HepG2 (cell line): ENCODE results near the gene DQX1. TPM values are rescaled to one million over a fixed set of nuclear protein-coding genes. Genes with fewer than 3 reads are reported as not detected.

Experiments
- ARNTL ChIP-seq: sonication (generic); formaldehyde crosslinking; IDR thresholded peaks from 2 replicates; pipeline ENCODE4 v1.4.0; 2020; ENCODE audit warnings: mild to moderate bottlenecking, missing genetic modification reagents
- BORCS8-MEF2B ChIP-seq: sonication (generic); formaldehyde crosslinking; IDR thresholded peaks from 2 replicates; pipeline ENCODE4 v1.8.0; 2022; ENCODE audit warnings: mild to moderate bottlenecking, missing genetic modification reagents
- CHD2 ChIP-seq: IDR thresholded peaks from 2 replicates; pipeline ENCODE4 v1.6.1; 2011; ENCODE audit warnings: low read depth, low read length, improper control_type of control experiment
- MXD3 ChIP-seq: IDR thresholded peaks from 2 replicates; pipeline ENCODE4 v1.6.1; 2016; ENCODE audit warnings: mild to moderate bottlenecking, missing biosample characterization, missing genetic modification reagents
- ZC3H4 ChIP-seq: sonication (generic); formaldehyde crosslinking; IDR thresholded peaks from 2 replicates; pipeline ENCODE4 v1.4.0; 2020; ENCODE audit warnings: missing genetic modification reagents, borderline replicate concordance
- ZFP1 ChIP-seq: IDR thresholded peaks from 2 replicates; pipeline ENCODE4 v1.6.1; 2016
- ZNF30 ChIP-seq: sonication (generic); formaldehyde crosslinking; IDR thresholded peaks from 2 replicates; pipeline ENCODE4 v1.5.0; 2020; ENCODE audit warnings: mild to moderate bottlenecking, missing genetic modification reagents
- ZNF441 ChIP-seq: sonication (generic); formaldehyde crosslinking; IDR thresholded peaks from 2 replicates; pipeline ENCODE4 v1.7.0; 2021; ENCODE audit warnings: missing genetic modification reagents, borderline replicate concordance
- ZNF652 ChIP-seq: IDR thresholded peaks from 2 replicates; pipeline ENCODE4 v1.6.1; 2016; ENCODE audit warnings: low read depth, borderline replicate concordance
- ZNF720 ChIP-seq: sonication (generic); formaldehyde crosslinking; IDR thresholded peaks from 2 replicates; pipeline ENCODE4 v1.4.0; 2020; ENCODE audit warnings: missing genetic modification reagents
- polyA plus RNA-seq, 8 experiments: library from polyadenylated mRNA; depleted of rRNA in 3 of 8; stranded (reverse) in 7 of 8; unstranded in 1 of 8; fragments of >200 nt; fragmentation: Illumina TruSeq in 4 of 8; extraction: Trizol in 4 of 8; gene quantifications; 2 replicates each; pipeline versions ENCODE4 v1.2.1 to v1.2.3, GENCODE V29; 2011 to 2016; ENCODE audit warnings: low read depth in 4 of 8, missing spikeins in 1 of 8, mixed read lengths in 1 of 8; ENCODE audit not compliant: insufficient read depth in 1 of 8
- total RNA-seq, 5 experiments: library from RNA; depleted of rRNA; stranded (reverse); fragments of >200 nt; fragmentation: Illumina TruSeq; extraction: Trizol; gene quantifications; 2 replicates each; pipeline ENCODE4 v1.2.3, GENCODE V29; 2016; ENCODE audit warnings: low read depth in 1 of 5
- TF ChIP-seq, protein P1 (sequence below): sonication (generic); formaldehyde crosslinking; IDR thresholded peaks from 2 replicates; pipeline ENCODE4 v1.9.0; 2021; ENCODE audit warnings: mild to moderate bottlenecking, missing genetic modification reagents
- TF ChIP-seq, protein P2 (sequence below): sonication (generic); formaldehyde crosslinking; IDR thresholded peaks from 2 replicates; pipeline ENCODE4 v1.4.0; 2020; ENCODE audit warnings: missing genetic modification reagents
- TF ChIP-seq, protein P3 (sequence below): IDR thresholded peaks from 2 replicates; pipeline ENCODE4 v1.6.1; 2012; ENCODE audit warnings: low read length, improper control_type of control experiment

Gene DQX1
- total and polyA plus RNA-seq, 2 of the 13 experiments (the other 11 are each of a cell fraction or from before 2014, with no cell fraction given) = 27.6 to 89.8 TPM

GRCh38 chr2:74552914-74553811, 27.1 kb upstream of the DQX1 start (continued):
- TF ChIP-seq, protein P1, sequence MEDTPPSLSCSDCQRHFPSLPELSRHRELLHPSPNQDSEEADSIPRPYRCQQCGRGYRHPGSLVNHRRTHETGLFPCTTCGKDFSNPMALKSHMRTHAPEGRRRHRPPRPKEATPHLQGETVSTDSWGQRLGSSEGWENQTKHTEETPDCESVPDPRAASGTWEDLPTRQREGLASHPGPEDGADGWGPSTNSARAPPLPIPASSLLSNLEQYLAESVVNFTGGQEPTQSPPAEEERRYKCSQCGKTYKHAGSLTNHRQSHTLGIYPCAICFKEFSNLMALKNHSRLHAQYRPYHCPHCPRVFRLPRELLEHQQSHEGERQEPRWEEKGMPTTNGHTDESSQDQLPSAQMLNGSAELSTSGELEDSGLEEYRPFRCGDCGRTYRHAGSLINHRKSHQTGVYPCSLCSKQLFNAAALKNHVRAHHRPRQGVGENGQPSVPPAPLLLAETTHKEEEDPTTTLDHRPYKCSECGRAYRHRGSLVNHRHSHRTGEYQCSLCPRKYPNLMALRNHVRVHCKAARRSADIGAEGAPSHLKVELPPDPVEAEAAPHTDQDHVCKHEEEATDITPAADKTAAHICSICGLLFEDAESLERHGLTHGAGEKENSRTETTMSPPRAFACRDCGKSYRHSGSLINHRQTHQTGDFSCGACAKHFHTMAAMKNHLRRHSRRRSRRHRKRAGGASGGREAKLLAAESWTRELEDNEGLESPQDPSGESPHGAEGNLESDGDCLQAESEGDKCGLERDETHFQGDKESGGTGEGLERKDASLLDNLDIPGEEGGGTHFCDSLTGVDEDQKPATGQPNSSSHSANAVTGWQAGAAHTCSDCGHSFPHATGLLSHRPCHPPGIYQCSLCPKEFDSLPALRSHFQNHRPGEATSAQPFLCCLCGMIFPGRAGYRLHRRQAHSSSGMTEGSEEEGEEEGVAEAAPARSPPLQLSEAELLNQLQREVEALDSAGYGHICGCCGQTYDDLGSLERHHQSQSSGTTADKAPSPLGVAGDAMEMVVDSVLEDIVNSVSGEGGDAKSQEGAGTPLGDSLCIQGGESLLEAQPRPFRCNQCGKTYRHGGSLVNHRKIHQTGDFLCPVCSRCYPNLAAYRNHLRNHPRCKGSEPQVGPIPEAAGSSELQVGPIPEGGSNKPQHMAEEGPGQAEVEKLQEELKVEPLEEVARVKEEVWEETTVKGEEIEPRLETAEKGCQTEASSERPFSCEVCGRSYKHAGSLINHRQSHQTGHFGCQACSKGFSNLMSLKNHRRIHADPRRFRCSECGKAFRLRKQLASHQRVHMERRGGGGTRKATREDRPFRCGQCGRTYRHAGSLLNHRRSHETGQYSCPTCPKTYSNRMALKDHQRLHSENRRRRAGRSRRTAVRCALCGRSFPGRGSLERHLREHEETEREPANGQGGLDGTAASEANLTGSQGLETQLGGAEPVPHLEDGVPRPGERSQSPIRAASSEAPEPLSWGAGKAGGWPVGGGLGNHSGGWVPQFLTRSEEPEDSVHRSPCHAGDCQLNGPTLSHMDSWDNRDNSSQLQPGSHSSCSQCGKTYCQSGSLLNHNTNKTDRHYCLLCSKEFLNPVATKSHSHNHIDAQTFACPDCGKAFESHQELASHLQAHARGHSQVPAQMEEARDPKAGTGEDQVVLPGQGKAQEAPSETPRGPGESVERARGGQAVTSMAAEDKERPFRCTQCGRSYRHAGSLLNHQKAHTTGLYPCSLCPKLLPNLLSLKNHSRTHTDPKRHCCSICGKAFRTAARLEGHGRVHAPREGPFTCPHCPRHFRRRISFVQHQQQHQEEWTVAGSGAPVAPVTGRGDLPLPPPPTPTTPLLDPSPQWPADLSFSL (CRISPR knock-in tag) = no peak
- TF ChIP-seq ZNF441 (no peak), ZNF720 (no peak), ARNTL (CRISPR knock-in tag) (no peak), ZNF30 (0 out of 2 replicates have a peak, but pooled peaks have one; percentile 20), ZC3H4 (CRISPR knock-in tag) (no peak), CHD2 (no peak), ZNF652 (CRISPR knock-in tag) (no peak), MXD3 (peak; percentile 73; the same call in 1 of the 2 replicates), BORCS8-MEF2B (CRISPR knock-in tag) (no peak), ZFP1 (CRISPR knock-in tag) (no peak)
- TF ChIP-seq, protein P2, sequence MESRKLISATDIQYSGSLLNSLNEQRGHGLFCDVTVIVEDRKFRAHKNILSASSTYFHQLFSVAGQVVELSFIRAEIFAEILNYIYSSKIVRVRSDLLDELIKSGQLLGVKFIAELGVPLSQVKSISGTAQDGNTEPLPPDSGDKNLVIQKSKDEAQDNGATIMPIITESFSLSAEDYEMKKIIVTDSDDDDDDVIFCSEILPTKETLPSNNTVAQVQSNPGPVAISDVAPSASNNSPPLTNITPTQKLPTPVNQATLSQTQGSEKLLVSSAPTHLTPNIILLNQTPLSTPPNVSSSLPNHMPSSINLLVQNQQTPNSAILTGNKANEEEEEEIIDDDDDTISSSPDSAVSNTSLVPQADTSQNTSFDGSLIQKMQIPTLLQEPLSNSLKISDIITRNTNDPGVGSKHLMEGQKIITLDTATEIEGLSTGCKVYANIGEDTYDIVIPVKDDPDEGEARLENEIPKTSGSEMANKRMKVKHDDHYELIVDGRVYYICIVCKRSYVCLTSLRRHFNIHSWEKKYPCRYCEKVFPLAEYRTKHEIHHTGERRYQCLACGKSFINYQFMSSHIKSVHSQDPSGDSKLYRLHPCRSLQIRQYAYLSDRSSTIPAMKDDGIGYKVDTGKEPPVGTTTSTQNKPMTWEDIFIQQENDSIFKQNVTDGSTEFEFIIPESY (CRISPR knock-in tag) = no peak
- TF ChIP-seq, protein P3, sequence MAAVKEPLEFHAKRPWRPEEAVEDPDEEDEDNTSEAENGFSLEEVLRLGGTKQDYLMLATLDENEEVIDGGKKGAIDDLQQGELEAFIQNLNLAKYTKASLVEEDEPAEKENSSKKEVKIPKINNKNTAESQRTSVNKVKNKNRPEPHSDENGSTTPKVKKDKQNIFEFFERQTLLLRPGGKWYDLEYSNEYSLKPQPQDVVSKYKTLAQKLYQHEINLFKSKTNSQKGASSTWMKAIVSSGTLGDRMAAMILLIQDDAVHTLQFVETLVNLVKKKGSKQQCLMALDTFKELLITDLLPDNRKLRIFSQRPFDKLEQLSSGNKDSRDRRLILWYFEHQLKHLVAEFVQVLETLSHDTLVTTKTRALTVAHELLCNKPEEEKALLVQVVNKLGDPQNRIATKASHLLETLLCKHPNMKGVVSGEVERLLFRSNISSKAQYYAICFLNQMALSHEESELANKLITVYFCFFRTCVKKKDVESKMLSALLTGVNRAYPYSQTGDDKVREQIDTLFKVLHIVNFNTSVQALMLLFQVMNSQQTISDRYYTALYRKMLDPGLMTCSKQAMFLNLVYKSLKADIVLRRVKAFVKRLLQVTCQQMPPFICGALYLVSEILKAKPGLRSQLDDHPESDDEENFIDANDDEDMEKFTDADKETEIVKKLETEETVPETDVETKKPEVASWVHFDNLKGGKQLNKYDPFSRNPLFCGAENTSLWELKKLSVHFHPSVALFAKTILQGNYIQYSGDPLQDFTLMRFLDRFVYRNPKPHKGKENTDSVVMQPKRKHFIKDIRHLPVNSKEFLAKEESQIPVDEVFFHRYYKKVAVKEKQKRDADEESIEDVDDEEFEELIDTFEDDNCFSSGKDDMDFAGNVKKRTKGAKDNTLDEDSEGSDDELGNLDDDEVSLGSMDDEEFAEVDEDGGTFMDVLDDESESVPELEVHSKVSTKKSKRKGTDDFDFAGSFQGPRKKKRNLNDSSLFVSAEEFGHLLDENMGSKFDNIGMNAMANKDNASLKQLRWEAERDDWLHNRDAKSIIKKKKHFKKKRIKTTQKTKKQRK = no peak
